GM18861 (cell line): ENCODE data around the gene GDF7.

ENCODE experiments used
- ATAC-seq: cut with Tn5 transposase; IDR thresholded peaks from one replicate; pipeline ENCODE4 v1.9.1; 2021; ENCODE audit not compliant: unreplicated experiment

GDF7 gene

GRCh38 chr2:20627712-20628380 is 39.1 kb upstream of the GDF7 start:
- no peak for ATAC-seq

- no peak for ATAC-seq
These were observed 37.8 kb upstream of the GDF7 start for GRCh38 chr2:20629181-20629580.

- no peak for ATAC-seq
These were observed 37.3 kb upstream of the GDF7 start for GRCh38 chr2:20629581-20630171.

GRCh38 chr2:20630967-20631366 is 36.0 kb upstream of the GDF7 start:
- ATAC-seq, result no peak

GRCh38 chr2:20631617-20632307 is 35.2 kb upstream of the GDF7 start:
- no peak for ATAC-seq

GRCh38 chr2:20632446-20632990 is 34.4 kb upstream of the GDF7 start:
- no peak for ATAC-seq

GRCh38 chr2:20633001-20633400 is 33.9 kb upstream of the GDF7 start:
- no peak for ATAC-seq

GRCh38 chr2:20633794-20634506 is 33.0 kb upstream of the GDF7 start:
- no peak for ATAC-seq

- no peak for ATAC-seq
These were observed 32.3 kb upstream of the GDF7 start for GRCh38 chr2:20634507-20635112.

- ATAC-seq, result no peak
These were observed 31.8 kb upstream of the GDF7 start for GRCh38 chr2:20635113-20635510.

GRCh38 chr2:20635675-20636584 is 31.0 kb upstream of the GDF7 start:
- peak; percentile 80 for ATAC-seq

- no peak for ATAC-seq
These were observed 29.8 kb upstream of the GDF7 start for GRCh38 chr2:20637147-20637546.

GRCh38 chr2:20638014-20638413 is 28.9 kb upstream of the GDF7 start:
- no peak for ATAC-seq

GRCh38 chr2:20638646-20639430 is 28.1 kb upstream of the GDF7 start:
- ATAC-seq, result no peak

GRCh38 chr2:20640411-20641122 is 26.4 kb upstream of the GDF7 start:
- no peak for ATAC-seq

- ATAC-seq, result no peak
These were observed 25.6 kb upstream of the GDF7 start for GRCh38 chr2:20641123-20641985.

GRCh38 chr2:20642055-20642971 is 24.6 kb upstream of the GDF7 start:
- peak; percentile 88 for ATAC-seq
